WTC11 (cell line): ENCODE results near the gene MYO15A. TPM values are rescaled to one million over a fixed set of nuclear protein-coding genes. Genes with fewer than 3 reads are reported as not detected.

Experiments used
- ATAC-seq: fragments of 200-7000 bp; cut with Tn5 transposase; 2 replicates; pipeline ENCODE4 v1.10.0; 2021; ENCODE audit warnings: mild to moderate bottlenecking, moderate library complexity
- CTCF ChIA-PET: fragments of 300-600 bp; sonication (Branson Sonifier 250); formaldehyde crosslinking; loops from one replicate; lab custom pipeline; 2021; ENCODE audit warnings: antibody characterized with exemption; lab: Charles Lee
- POLR2A ChIA-PET: fragments of 350-600 bp; sonication (Branson Sonifier 250); formaldehyde crosslinking; loops from one replicate; lab custom pipeline; 2021; ENCODE audit warnings: antibody characterized with exemption; lab: Charles Lee
- DNase-seq: peaks from one replicate; pipeline ENCODE4 v3.0.0; 2021; ENCODE audit warnings: low spot score
- H3K27ac Mint-ChIP-seq: 2 replicates; pipeline ENCODE4 v1.8.0; 2021; ENCODE audit warnings: mixed read lengths
- H3K27me3 Mint-ChIP-seq: 2 replicates; pipeline ENCODE4 v1.8.0; 2021; ENCODE audit warnings: low read depth, mild to moderate bottlenecking, moderate library complexity, mixed read lengths
- H3K36me3 Mint-ChIP-seq: 2 replicates; pipeline ENCODE4 v1.8.0; 2021; ENCODE audit warnings: mixed read lengths
- H3K4me1 Mint-ChIP-seq: 2 replicates; pipeline ENCODE4 v1.8.0; 2022; ENCODE audit warnings: mixed read lengths
- H3K4me3 Mint-ChIP-seq: 2 replicates; pipeline ENCODE4 v1.8.0; 2021; ENCODE audit warnings: mild to moderate bottlenecking, moderate library complexity, mixed read lengths
- H3K9me3 Mint-ChIP-seq: 2 replicates; pipeline ENCODE4 v1.8.0; 2021; ENCODE audit warnings: mixed read lengths
- CREB1 ChIP-seq: sonication (generic); formaldehyde crosslinking; IDR thresholded peaks from 2 replicates; pipeline ENCODE4 v1.8.0; 2023; ENCODE audit warnings: mild to moderate bottlenecking, missing genetic modification reagents
- CREM ChIP-seq: sonication (generic); formaldehyde crosslinking; IDR thresholded peaks from 2 replicates; pipeline ENCODE4 v1.8.1; 2022; ENCODE audit warnings: mild to moderate bottlenecking, missing genetic modification reagents, moderate library complexity
- CTCF ChIP-seq: fragments of 200-600 bp; IDR thresholded peaks from 2 replicates; pipeline ENCODE4 v1.8.0; 2022; ENCODE audit warnings: antibody characterized with exemption
- ELF4 ChIP-seq: sonication (generic); formaldehyde crosslinking; IDR thresholded peaks from 2 replicates; pipeline ENCODE4 v1.8.1; 2022; ENCODE audit warnings: low read depth, mild to moderate bottlenecking, moderate library complexity, missing genetic modification reagents
- ESRRA ChIP-seq: sonication (generic); formaldehyde crosslinking; IDR thresholded peaks from 2 replicates; pipeline ENCODE4 v1.8.1; 2022; ENCODE audit warnings: mild to moderate bottlenecking, missing genetic modification reagents, borderline replicate concordance
- FOXP1 ChIP-seq: sonication (generic); formaldehyde crosslinking; IDR thresholded peaks from 2 replicates; pipeline ENCODE4 v1.8.0; 2022; ENCODE audit warnings: missing genetic modification reagents, mild to moderate bottlenecking, moderate library complexity, borderline replicate concordance
- HMGA2 ChIP-seq: fragments of 250-450 bp; sonication (Bioruptor Pico); IDR thresholded peaks from 2 replicates; pipeline ENCODE4 v1.4.0; 2021; ENCODE audit warnings: mild to moderate bottlenecking, moderate library complexity
- HMGXB4 ChIP-seq: sonication (generic); formaldehyde crosslinking; IDR thresholded peaks from 2 replicates; pipeline ENCODE4 v1.8.1; 2023; ENCODE audit warnings: mild to moderate bottlenecking, moderate library complexity, missing genetic modification reagents
- IRF2 ChIP-seq: sonication (generic); formaldehyde crosslinking; IDR thresholded peaks from 2 replicates; pipeline ENCODE4 v1.8.0; 2022; ENCODE audit warnings: low read depth, missing genetic modification reagents, borderline replicate concordance
- NFE2L1 ChIP-seq: sonication (generic); formaldehyde crosslinking; IDR thresholded peaks from 2 replicates; pipeline ENCODE4 v1.8.1; 2023; ENCODE audit warnings: missing genetic modification reagents
- NR2C2 ChIP-seq: sonication (generic); formaldehyde crosslinking; IDR thresholded peaks from 2 replicates; pipeline ENCODE4 v1.8.0; 2022; ENCODE audit warnings: mild to moderate bottlenecking, missing genetic modification reagents
- TCF7 ChIP-seq: sonication (generic); formaldehyde crosslinking; IDR thresholded peaks from 2 replicates; pipeline ENCODE4 v1.8.0; 2022; ENCODE audit warnings: mild to moderate bottlenecking, low read depth, missing genetic modification reagents, moderate library complexity
- USF2 ChIP-seq: sonication (generic); formaldehyde crosslinking; IDR thresholded peaks from 2 replicates; pipeline ENCODE4 v1.8.1; 2023; ENCODE audit warnings: mild to moderate bottlenecking, missing genetic modification reagents, moderate library complexity
- ZNF317 ChIP-seq: sonication (generic); formaldehyde crosslinking; IDR thresholded peaks from 2 replicates; pipeline ENCODE4 v1.8.1; 2023; ENCODE audit warnings: low read depth, mild to moderate bottlenecking, moderate library complexity, missing genetic modification reagents, borderline replicate concordance
- ZNF396 ChIP-seq: fragments of 250-450 bp; sonication (Bioruptor Pico); IDR thresholded peaks from 2 replicates; pipeline ENCODE4 v1.8.0; 2021; ENCODE audit warnings: mild to moderate bottlenecking, moderate library complexity, borderline replicate concordance
- total RNA-seq: library from RNA; stranded (reverse); gene quantifications from 3 replicates; pipeline ENCODE4 v1.2.3, GENCODE V29; 2021
- TF ChIP-seq, protein P1 (sequence below): sonication (generic); formaldehyde crosslinking; IDR thresholded peaks from 2 replicates; pipeline ENCODE4 v1.8.0; 2022; ENCODE audit warnings: mild to moderate bottlenecking, missing genetic modification reagents
- TF ChIP-seq, protein P2 (sequence below): sonication (generic); formaldehyde crosslinking; IDR thresholded peaks from 2 replicates; pipeline ENCODE4 v1.8.1; 2023; ENCODE audit warnings: mild to moderate bottlenecking, missing genetic modification reagents
- TF ChIP-seq, protein P3 (sequence below): fragments of 250-450 bp; sonication (Bioruptor Pico); IDR thresholded peaks from 2 replicates; pipeline ENCODE4 v2.1.2; 2022; ENCODE audit warnings: mild to moderate bottlenecking, moderate library complexity
- TF ChIP-seq, protein P4 (sequence below): fragments of 250-450 bp; sonication (Bioruptor Pico); conservative IDR thresholded peaks from 2 replicates; pipeline ENCODE4 v1.9.0; 2021; ENCODE audit warnings: mild to moderate bottlenecking
- TF ChIP-seq, protein P5 (sequence below): sonication (generic); formaldehyde crosslinking; IDR thresholded peaks from 2 replicates; pipeline ENCODE4 v1.8.0; 2022; ENCODE audit warnings: missing genetic modification reagents

MYO15A gene
- total RNA-seq, 1 experiment from 2014 or later, result 2.6 TPM

DNA sequence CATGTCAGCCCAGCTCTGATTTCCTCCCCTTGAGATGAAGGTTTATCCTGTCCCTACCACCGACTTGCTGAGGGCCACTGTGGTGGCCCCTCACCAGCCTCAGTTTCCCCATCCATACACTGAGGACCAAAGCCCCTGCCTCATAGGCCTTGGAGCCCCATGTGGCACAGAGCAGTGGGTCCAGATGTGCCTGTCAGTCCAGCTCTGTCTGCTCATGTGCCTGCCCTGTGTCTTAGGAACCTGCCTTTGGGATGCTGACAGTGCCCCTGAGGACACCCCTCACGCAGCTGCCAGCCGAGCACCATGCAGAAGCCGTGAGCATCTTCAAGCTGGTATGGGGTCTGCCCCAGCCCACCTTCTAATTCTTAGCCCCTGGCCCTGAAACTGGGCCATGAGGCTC is 35.7 kb downstream of the MYO15A start (continued):
- TF ChIP-seq, protein P1, sequence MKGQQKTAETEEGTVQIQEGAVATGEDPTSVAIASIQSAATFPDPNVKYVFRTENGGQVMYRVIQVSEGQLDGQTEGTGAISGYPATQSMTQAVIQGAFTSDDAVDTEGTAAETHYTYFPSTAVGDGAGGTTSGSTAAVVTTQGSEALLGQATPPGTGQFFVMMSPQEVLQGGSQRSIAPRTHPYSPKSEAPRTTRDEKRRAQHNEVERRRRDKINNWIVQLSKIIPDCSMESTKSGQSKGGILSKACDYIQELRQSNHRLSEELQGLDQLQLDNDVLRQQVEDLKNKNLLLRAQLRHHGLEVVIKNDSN (CRISPR knock-in tag), result no peak
- TF ChIP-seq, protein P2, sequence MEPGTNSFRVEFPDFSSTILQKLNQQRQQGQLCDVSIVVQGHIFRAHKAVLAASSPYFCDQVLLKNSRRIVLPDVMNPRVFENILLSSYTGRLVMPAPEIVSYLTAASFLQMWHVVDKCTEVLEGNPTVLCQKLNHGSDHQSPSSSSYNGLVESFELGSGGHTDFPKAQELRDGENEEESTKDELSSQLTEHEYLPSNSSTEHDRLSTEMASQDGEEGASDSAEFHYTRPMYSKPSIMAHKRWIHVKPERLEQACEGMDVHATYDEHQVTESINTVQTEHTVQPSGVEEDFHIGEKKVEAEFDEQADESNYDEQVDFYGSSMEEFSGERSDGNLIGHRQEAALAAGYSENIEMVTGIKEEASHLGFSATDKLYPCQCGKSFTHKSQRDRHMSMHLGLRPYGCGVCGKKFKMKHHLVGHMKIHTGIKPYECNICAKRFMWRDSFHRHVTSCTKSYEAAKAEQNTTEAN (CRISPR knock-in tag), result no peak

DNA sequence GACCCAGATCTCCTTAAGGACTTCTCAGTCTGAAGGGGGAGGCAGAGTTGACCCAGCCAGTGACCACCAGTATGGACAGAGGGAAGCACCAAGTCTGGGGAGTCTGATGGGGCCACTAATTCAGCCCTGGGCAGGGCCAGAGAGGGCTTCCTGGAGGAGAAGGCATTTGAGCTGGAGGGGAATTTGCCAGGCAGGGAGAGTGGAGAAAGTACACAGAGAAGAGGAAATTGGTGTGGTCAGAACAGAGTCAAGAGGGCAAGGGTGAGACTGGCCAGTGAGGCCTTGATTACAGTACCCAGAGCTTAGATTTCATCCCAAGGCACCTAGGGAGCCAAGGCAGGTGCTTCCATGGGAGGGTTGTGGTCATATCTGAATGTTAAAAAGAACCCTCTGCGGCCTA is 36.3 kb downstream of the MYO15A start:
- Mint-ChIP-seq H3K36me3 (no peaks in the 10 kb centered on the region), H3K27ac (peak overlapping the region; percentile 73; the same call in 1 of the 2 replicates), H3K27me3 (no peaks in the 10 kb centered on the region; the same call in 1 of the 2 replicates), H3K4me3 (no peak overlapping the region), H3K4me1 (peaks cover 10% of the 10 kb centered on the region), H3K9me3 (no peaks in the 10 kb centered on the region)
- ChIA-PET CTCF (no interaction called here), POLR2A (interaction anchor here (0.6 kb wide), 1 partner anchor 380 kb away, joined by 3 read pairs; no protein-coding TSS in a partner anchor)
- ATAC-seq, result no peak
- no peak for TF ChIP-seq NR2C2 (CRISPR knock-in tag)
- TF ChIP-seq HMGA2 (CRISPR knock-in tag), result no peak
- TF ChIP-seq IRF2 (CRISPR knock-in tag), result no peak
- no peak for TF ChIP-seq TCF7 (CRISPR knock-in tag)
- TF ChIP-seq, protein P3, sequence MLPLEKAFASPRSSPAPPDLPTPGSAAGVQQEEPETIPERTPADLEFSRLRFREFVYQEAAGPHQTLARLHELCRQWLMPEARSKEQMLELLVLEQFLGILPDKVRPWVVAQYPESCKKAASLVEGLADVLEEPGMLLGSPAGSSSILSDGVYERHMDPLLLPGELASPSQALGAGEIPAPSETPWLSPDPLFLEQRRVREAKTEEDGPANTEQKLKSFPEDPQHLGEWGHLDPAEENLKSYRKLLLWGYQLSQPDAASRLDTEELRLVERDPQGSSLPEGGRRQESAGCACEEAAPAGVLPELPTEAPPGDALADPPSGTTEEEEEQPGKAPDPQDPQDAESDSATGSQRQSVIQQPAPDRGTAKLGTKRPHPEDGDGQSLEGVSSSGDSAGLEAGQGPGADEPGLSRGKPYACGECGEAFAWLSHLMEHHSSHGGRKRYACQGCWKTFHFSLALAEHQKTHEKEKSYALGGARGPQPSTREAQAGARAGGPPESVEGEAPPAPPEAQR (CRISPR knock-in tag), result no peak
- TF ChIP-seq CREM (CRISPR knock-in tag), result no peak
- no peak for TF ChIP-seq USF2
- TF ChIP-seq FOXP1, result no peak
- TF ChIP-seq ZNF317, result no peak
- TF ChIP-seq, protein P4, sequence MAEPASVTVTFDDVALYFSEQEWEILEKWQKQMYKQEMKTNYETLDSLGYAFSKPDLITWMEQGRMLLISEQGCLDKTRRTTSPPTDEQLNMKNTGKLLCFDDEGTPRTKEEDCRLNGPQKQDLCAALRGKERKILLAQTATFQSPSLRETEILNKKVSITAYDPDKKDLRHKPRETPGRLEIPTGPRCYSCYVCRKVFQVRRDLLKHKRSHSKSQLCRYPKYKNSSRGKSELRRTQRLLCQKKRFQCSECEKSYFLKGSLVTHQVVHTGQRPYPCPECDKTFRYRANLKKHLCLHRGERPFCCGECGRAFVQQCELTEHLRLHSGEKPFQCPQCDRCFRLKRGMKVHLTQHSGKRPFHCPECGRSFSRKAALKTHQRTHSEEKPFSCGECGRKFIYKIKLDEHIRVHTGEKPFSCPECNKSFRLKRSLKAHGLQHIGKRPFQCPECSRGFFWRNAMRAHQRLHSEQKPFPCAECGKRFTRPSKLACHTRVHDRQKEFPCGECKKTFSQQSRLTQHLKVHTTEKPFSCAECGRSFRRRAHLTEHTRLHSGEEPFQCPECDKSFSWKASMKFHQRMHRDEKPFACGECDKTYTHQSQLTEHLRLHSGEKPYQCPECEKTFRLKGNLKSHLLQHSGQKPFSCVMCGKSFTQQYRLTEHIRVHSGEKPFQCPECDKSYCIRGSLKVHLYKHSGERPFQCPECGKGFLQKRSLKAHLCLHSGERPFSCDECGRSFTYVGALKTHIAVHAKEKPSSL (CRISPR knock-in tag), result no peak
- no peak for TF ChIP-seq CREB1
- TF ChIP-seq, protein P5, sequence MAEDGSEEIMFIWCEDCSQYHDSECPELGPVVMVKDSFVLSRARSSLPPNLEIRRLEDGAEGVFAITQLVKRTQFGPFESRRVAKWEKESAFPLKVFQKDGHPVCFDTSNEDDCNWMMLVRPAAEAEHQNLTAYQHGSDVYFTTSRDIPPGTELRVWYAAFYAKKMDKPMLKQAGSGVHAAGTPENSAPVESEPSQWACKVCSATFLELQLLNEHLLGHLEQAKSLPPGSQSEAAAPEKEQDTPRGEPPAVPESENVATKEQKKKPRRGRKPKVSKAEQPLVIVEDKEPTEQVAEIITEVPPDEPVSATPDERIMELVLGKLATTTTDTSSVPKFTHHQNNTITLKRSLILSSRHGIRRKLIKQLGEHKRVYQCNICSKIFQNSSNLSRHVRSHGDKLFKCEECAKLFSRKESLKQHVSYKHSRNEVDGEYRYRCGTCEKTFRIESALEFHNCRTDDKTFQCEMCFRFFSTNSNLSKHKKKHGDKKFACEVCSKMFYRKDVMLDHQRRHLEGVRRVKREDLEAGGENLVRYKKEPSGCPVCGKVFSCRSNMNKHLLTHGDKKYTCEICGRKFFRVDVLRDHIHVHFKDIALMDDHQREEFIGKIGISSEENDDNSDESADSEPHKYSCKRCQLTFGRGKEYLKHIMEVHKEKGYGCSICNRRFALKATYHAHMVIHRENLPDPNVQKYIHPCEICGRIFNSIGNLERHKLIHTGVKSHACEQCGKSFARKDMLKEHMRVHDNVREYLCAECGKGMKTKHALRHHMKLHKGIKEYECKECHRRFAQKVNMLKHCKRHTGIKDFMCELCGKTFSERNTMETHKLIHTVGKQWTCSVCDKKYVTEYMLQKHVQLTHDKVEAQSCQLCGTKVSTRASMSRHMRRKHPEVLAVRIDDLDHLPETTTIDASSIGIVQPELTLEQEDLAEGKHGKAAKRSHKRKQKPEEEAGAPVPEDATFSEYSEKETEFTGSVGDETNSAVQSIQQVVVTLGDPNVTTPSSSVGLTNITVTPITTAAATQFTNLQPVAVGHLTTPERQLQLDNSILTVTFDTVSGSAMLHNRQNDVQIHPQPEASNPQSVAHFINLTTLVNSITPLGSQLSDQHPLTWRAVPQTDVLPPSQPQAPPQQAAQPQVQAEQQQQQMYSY, result no peak
- no peak for TF ChIP-seq NFE2L1 (CRISPR knock-in tag)
- no peak for TF ChIP-seq ESRRA
- no peak for TF ChIP-seq ELF4 (CRISPR knock-in tag)
- TF ChIP-seq HMGXB4 (CRISPR knock-in tag), result no peak
- no peak for TF ChIP-seq ZNF396 (CRISPR knock-in tag)
- TF ChIP-seq CTCF, result no peak
- DNase-seq, result no peak
